SK-N-SH (cell line): ENCODE data around the gene AMELX. TPM values are rescaled to one million over a fixed set of nuclear protein-coding genes. Genes with fewer than 3 reads are reported as not detected.

Experiments
- CTCF ChIA-PET: fragments of 300-600, 350-600 bp; formaldehyde crosslinking; extraction: SDS; loops from one replicate; lab custom pipeline; 2021; lab: Yijun Ruan, JAX
- POLR2A ChIA-PET: fragments of 350-600 bp; sonication (Branson Sonifier 250); formaldehyde crosslinking; extraction: SDS; loops from one replicate; lab custom pipeline; 2020; ENCODE audit warnings: antibody characterized with exemption, inconsistent platforms; lab: Yijun Ruan, JAX
- DNase-seq: peaks from one replicate; pipeline ENCODE4 v3.0.0; 2012
- H2AFZ ChIP-seq: fragments of 200-600 bp; sonication (generic); 2 replicates; pipeline ENCODE4 v1.8.1; 2016; ENCODE audit warnings: antibody characterized with exemption, mild to moderate bottlenecking, low read depth
- H3F3A ChIP-seq: fragments of 200-600 bp; sonication (generic); replicated peaks from 2 replicates; pipeline ENCODE3; 2016; ENCODE audit warnings: antibody characterized with exemption, mild to moderate bottlenecking; ENCODE audit not compliant: insufficient read depth
- H3K27ac ChIP-seq, 2 experiments: fragments of 200-500 bp in 1 of 2; fragments of 200-600 bp in 1 of 2; sonication (Bioruptor generic) in 1 of 2; sonication (generic), shearing (Covaris generic) in 1 of 2; 2 replicates each; pipeline versions ENCODE4 v1.5.1 to v1.6.1; 2014 to 2016; ENCODE audit warnings: low read depth in 2 of 2, inconsistent platforms in 1 of 2, low read length in 1 of 2, mild to moderate bottlenecking in 1 of 2, mixed read lengths in 1 of 2
- H3K27me3 ChIP-seq: fragments of 200-600 bp; sonication (generic), shearing (Covaris generic); 2 replicates; pipeline ENCODE4 v1.6.1; 2016; ENCODE audit warnings: mixed run types; ENCODE audit not compliant: insufficient read depth
- H3K36me3 ChIP-seq, 2 experiments: fragments of 200-500 bp in 1 of 2; fragments of 200-600 bp in 1 of 2; sonication (Bioruptor generic) in 1 of 2; sonication (generic) in 1 of 2; replicated peaks in 1 of 2; 2 replicates each; pipeline versions ENCODE3 to v1.5.1; 2014 to 2016; ENCODE audit warnings: low read length in 1 of 2, mild to moderate bottlenecking in 1 of 2; ENCODE audit not compliant: insufficient read depth in 2 of 2, control insufficient read depth in 1 of 2
- H3K4me1 ChIP-seq, 2 experiments: fragments of 200-500 bp in 1 of 2; fragments of 200-600 bp in 1 of 2; sonication (Bioruptor generic) in 1 of 2; sonication (generic), shearing (Covaris generic) in 1 of 2; 2 replicates each; pipeline versions ENCODE4 v1.5.1 to v1.6.1; 2014 to 2016; ENCODE audit warnings: low read depth in 1 of 2, low read length in 1 of 2, mixed run types in 1 of 2; ENCODE audit not compliant: insufficient read depth in 2 of 2, control insufficient read depth in 1 of 2
- H3K4me2 ChIP-seq: fragments of 200-600 bp; sonication (generic), shearing (Covaris generic); 2 replicates; pipeline ENCODE4 v1.6.1; 2017; ENCODE audit warnings: mixed run types
- H3K4me3 ChIP-seq, 2 experiments: fragments of 200-500 bp in 1 of 2; fragments of 200-600 bp in 1 of 2; sonication (Bioruptor generic) in 1 of 2; sonication (generic), shearing (Covaris generic) in 1 of 2; 2 replicates each; pipeline versions ENCODE4 v1.5.1 to v1.8.1; 2014 to 2016; ENCODE audit warnings: low read depth in 2 of 2, inconsistent platforms in 1 of 2, low read length in 1 of 2, mild to moderate bottlenecking in 1 of 2, mixed read lengths in 1 of 2, moderate library complexity in 1 of 2
- H3K79me2 ChIP-seq: fragments of 200-600 bp; sonication (generic); 2 replicates; pipeline ENCODE4 v1.8.1; 2017; ENCODE audit warnings: mild to moderate bottlenecking; ENCODE audit not compliant: insufficient read depth
- H3K9ac ChIP-seq: fragments of 200-600 bp; sonication (generic); 2 replicates; pipeline ENCODE4 v1.6.1; 2017; ENCODE audit warnings: mixed run types
- H3K9me2 ChIP-seq: fragments of 200-600 bp; sonication (generic); 2 replicates; pipeline ENCODE4 v1.6.1; 2017; ENCODE audit warnings: mixed run types
- H3K9me3 ChIP-seq: fragments of 200-600 bp; sonication (generic); 2 replicates; pipeline ENCODE4 v1.6.1; 2017; ENCODE audit warnings: mixed run types, mild to moderate bottlenecking, moderate library complexity
- H4K20me1 ChIP-seq: fragments of 200-600 bp; sonication (generic); 2 replicates; pipeline ENCODE4 v1.6.1; 2017; ENCODE audit warnings: mild to moderate bottlenecking, mixed run types; ENCODE audit not compliant: insufficient read depth
- ELF1 ChIP-seq: IDR thresholded peaks from 2 replicates; pipeline ENCODE4 v1.4.0; 2012
- EZH2phosphoT487 ChIP-seq: fragments of 200-600 bp; sonication (generic); IDR thresholded peaks from 2 replicates; pipeline ENCODE4 v1.6.1; 2017; ENCODE audit warnings: low read depth, mixed run types, mild to moderate bottlenecking, antibody characterized with exemption, moderate library complexity, borderline replicate concordance
- GATA2 ChIP-seq: sonication (generic); formaldehyde crosslinking; IDR thresholded peaks from 2 replicates; pipeline ENCODE4 v1.5.0; 2020; ENCODE audit warnings: mild to moderate bottlenecking, missing genetic modification reagents
- JUND ChIP-seq: IDR thresholded peaks from 2 replicates; pipeline ENCODE4 v1.4.0; 2012
- PBX3 ChIP-seq: IDR thresholded peaks from 2 replicates; pipeline ENCODE4; 2012
- RCOR1 ChIP-seq: fragments of 150-350 bp; IDR thresholded peaks from 2 replicates; pipeline ENCODE4 v1.6.1; 2017; ENCODE audit warnings: antibody characterized with exemption, low read length
- REST ChIP-seq: IDR thresholded peaks from 2 replicates; pipeline ENCODE4 v1.6.1; 2012; ENCODE audit warnings: mild to moderate bottlenecking, low read depth, low read length, moderate library complexity
- SIN3A ChIP-seq: IDR thresholded peaks from 2 replicates; pipeline ENCODE4 v1.6.1; 2012; ENCODE audit warnings: low read depth, mild to moderate bottlenecking, low read length, moderate library complexity, borderline replicate concordance
- SMC3 ChIP-seq: IDR thresholded peaks from 2 replicates; pipeline ENCODE4 v1.6.1; 2012; ENCODE audit warnings: low read depth, low read length, improper control_type of control experiment
- USF2 ChIP-seq: fragments of 150-350 bp; IDR thresholded peaks from 2 replicates; pipeline ENCODE4 v1.6.1; 2017; ENCODE audit warnings: antibody characterized with exemption, low read length, low read depth, borderline replicate concordance
- WGBS: methylation state at CpG from one replicate; pipeline ENCODE4 v1.1.6; 2017; ENCODE audit warnings: low lambda C conversion rate; 5-methylcytosine and 5-hydroxymethylcytosine counted together
- polyA plus RNA-seq, 3 experiments: library from polyadenylated mRNA; depleted of rRNA; stranded (reverse); fragments of >200 nt; gene quantifications; 2 replicates each; pipeline ENCODE4 v1.2.3, GENCODE V29; 2012
- TF ChIP-seq, protein P1 (sequence below): IDR thresholded peaks from 2 replicates; pipeline ENCODE4 v1.4.0; 2012; ENCODE audit warnings: low read depth, borderline replicate concordance
- TF ChIP-seq, protein P2 (sequence below): IDR thresholded peaks from 2 replicates; pipeline ENCODE4 v1.4.0; 2012; ENCODE audit warnings: low read depth, borderline replicate concordance
- TF ChIP-seq, protein P3 (sequence below): fragments of 150-350 bp; IDR thresholded peaks from 2 replicates; pipeline ENCODE4 v1.6.1; 2016; ENCODE audit warnings: mild to moderate bottlenecking, low read depth, low read length

AMELX gene
- polyA plus RNA-seq, 1 of the 3 experiments (the other 2 are of a cell fraction): not detected

- no peaks in the 10 kb centered on the region for H3K9me3 ChIP-seq
- CTCF ChIA-PET: interaction anchor here (0.9 kb wide), 1 partner anchor 44 kb away, joined by 3 read pairs; no protein-coding TSS in a partner anchor
- POLR2A ChIA-PET: no interaction called here
- H3K27ac ChIP-seq: no peak overlapping the region
- peaks cover 4% of the 10 kb centered on the region; the same call in 1 of the 2 replicates for H3K27me3 ChIP-seq
- H4K20me1 ChIP-seq: no peaks in the 10 kb centered on the region
- no peaks in the 10 kb centered on the region for H3K4me1 ChIP-seq
- no peaks in the 10 kb centered on the region for H3F3A ChIP-seq
- WGBS: 29% methylated on average over 1 of the region's 1 CpG
- no peaks in the 10 kb centered on the region for H3K79me2 ChIP-seq
- DNase-seq: no peak
- H3K9ac ChIP-seq: no peak overlapping the region
- no peak overlapping the region for H2AFZ ChIP-seq
- H3K36me3 ChIP-seq: no peaks in the 10 kb centered on the region
- TF ChIP-seq, protein P1, sequence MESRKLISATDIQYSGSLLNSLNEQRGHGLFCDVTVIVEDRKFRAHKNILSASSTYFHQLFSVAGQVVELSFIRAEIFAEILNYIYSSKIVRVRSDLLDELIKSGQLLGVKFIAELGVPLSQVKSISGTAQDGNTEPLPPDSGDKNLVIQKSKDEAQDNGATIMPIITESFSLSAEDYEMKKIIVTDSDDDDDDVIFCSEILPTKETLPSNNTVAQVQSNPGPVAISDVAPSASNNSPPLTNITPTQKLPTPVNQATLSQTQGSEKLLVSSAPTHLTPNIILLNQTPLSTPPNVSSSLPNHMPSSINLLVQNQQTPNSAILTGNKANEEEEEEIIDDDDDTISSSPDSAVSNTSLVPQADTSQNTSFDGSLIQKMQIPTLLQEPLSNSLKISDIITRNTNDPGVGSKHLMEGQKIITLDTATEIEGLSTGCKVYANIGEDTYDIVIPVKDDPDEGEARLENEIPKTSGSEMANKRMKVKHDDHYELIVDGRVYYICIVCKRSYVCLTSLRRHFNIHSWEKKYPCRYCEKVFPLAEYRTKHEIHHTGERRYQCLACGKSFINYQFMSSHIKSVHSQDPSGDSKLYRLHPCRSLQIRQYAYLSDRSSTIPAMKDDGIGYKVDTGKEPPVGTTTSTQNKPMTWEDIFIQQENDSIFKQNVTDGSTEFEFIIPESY: no peak
- TF ChIP-seq REST (no peak), EZH2phosphoT487 (no peak)
- TF ChIP-seq, all 33 proteins: peak for 0
- Histone ChIP-seq H3K4me2 (no peak overlapping the region), H3K9me2 (no peaks in the 10 kb centered on the region), H3K4me3 (no peak overlapping the region)
These were observed 44.2 kb downstream of the AMELX start for GRCh38 chrX:11337292-11338009.

DNA sequence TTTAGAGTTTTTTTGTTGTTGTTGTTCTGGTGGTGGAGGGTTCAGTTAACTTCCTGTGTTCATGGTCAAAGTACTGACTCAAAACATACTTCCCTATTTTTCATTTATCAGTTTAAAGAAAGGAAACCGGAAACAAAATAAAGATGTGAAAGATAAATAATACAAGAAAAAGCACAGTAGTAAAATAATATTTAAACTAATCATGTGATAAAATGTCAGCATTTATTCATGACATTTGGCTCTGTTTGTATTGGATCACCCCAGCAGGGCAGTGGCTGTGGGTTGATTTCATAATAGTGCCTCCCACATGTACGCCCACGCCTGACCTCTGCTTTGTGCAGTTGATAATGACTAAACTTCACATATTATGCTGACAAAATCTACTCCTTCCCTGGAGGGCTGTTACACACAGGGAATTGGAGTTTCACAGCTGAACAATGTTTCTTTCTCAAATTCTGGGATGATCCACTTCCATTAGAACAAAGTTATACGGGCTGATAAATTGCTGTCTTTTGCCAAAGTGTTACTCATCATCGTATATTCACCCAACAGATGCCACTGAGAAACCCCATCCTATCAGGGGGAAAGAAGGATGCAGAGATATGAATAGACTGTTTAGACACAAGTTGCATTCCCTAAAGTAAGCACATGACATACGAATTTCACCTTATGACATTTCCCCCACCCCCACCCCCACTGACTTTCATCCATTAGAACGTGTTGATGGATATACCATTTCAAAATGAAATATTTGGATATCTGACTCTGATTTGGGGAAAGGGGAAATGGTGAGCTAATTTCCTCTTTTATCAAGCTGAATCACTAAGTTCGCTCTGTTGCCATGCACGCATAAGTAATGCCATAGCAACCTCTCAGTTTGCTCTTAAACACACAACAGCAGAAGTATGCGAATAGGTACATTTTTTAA is 48.3 kb downstream of the AMELX start:
- Histone ChIP-seq H3K27ac (peak overlapping the region in 1 of 2 experiments; percentile 84; a peak in 2 of 4 replicates), H3K4me2 (peak overlapping the region; percentile 61), H3K4me3 (peak overlapping the region in 1 of 2 experiments; percentile 9; a peak in 1 of 4 replicates), H2AFZ (no peak overlapping the region), H3K36me3 (no peaks in the 10 kb centered on the region), H3K4me1 (no peaks in the 10 kb centered on the region), H3K27me3 (peaks cover 4% of the 10 kb centered on the region; the same call in 1 of the 2 replicates), H3K9me3 (no peaks in the 10 kb centered on the region), H3K9me2 (no peaks in the 10 kb centered on the region), H3K9ac (peak overlapping the region; percentile 58), H4K20me1 (no peaks in the 10 kb centered on the region), H3F3A (no peaks in the 10 kb centered on the region), H3K79me2 (no peaks in the 10 kb centered on the region)
- no peak for DNase-seq
- ChIA-PET CTCF (no interaction called here), POLR2A (no interaction called here)
- 7% methylated on average over 10 of the region's 10 CpGs for WGBS
- TF ChIP-seq EZH2phosphoT487: no peak
- no peak for TF ChIP-seq SIN3A
- peak; percentile 21; the same call in 1 of the 2 replicates for TF ChIP-seq JUND
- TF ChIP-seq PBX3: peak; percentile 46
- TF ChIP-seq SMC3: no peak
- no peak for TF ChIP-seq RCOR1
- no peak for TF ChIP-seq ELF1
- no peak for TF ChIP-seq GATA2 (CRISPR knock-in tag)
- TF ChIP-seq, protein P2, sequence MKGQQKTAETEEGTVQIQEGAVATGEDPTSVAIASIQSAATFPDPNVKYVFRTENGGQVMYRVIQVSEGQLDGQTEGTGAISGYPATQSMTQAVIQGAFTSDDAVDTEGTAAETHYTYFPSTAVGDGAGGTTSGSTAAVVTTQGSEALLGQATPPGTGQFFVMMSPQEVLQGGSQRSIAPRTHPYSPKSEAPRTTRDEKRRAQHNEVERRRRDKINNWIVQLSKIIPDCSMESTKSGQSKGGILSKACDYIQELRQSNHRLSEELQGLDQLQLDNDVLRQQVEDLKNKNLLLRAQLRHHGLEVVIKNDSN: no peak
- TF ChIP-seq, protein P3, sequence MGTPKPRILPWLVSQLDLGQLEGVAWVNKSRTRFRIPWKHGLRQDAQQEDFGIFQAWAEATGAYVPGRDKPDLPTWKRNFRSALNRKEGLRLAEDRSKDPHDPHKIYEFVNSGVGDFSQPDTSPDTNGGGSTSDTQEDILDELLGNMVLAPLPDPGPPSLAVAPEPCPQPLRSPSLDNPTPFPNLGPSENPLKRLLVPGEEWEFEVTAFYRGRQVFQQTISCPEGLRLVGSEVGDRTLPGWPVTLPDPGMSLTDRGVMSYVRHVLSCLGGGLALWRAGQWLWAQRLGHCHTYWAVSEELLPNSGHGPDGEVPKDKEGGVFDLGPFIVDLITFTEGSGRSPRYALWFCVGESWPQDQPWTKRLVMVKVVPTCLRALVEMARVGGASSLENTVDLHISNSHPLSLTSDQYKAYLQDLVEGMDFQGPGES: no peak
- no peak for TF ChIP-seq USF2
